ENCODE data around the gene PTGS1. TPM values are rescaled to one million over a fixed set of nuclear protein-coding genes. Genes with fewer than 3 reads are reported as not detected.
A peak's percentile ranks its signal among the peaks of the same experiment; 100 is the strongest.

The PTGS1 gene
- total RNA-seq, 6 donors from 2014 or later = 5.0 to 21.4 (median 8.5) TPM

DNA sequence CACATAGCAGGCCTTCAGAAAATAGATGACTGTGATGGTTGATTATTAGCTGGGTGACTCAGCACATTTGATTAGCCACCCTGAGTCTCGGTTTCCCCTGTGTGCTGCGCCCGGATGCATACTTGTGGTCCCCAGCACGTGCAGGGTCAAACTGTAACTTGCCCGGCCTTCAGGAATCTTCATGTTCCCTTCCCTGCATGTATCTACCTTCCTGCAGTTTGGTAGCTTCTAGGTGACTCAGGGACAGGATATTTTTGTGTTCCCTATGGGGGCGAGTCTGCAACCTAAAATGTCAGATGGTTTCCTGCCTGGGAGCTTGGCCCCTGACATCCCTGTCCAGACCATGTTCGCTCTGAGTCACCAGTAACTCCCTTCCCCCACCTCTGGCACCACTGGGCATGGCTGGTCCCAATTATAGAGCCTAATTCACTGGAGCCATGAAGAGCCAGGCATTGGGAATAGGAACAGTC, 13.2 kb downstream of the PTGS1 start:
- no peak overlapping the region for H3K27ac ChIP-seq
- H3K36me3 ChIP-seq = no peaks in the 10 kb centered on the region
- no peaks in the 10 kb centered on the region for H3K27me3 ChIP-seq
- TF ChIP-seq EP300 (IDR thresholded peaks at IDR 0.05) (no peak), POLR2A (IDR thresholded peaks at IDR 0.05) (no peak)
- TF ChIP-seq, protein P1, sequence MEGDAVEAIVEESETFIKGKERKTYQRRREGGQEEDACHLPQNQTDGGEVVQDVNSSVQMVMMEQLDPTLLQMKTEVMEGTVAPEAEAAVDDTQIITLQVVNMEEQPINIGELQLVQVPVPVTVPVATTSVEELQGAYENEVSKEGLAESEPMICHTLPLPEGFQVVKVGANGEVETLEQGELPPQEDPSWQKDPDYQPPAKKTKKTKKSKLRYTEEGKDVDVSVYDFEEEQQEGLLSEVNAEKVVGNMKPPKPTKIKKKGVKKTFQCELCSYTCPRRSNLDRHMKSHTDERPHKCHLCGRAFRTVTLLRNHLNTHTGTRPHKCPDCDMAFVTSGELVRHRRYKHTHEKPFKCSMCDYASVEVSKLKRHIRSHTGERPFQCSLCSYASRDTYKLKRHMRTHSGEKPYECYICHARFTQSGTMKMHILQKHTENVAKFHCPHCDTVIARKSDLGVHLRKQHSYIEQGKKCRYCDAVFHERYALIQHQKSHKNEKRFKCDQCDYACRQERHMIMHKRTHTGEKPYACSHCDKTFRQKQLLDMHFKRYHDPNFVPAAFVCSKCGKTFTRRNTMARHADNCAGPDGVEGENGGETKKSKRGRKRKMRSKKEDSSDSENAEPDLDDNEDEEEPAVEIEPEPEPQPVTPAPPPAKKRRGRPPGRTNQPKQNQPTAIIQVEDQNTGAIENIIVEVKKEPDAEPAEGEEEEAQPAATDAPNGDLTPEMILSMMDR (IDR thresholded peaks at IDR 0.05) = no peak
- ATAC-seq (ENCODE audit: low FRiP score in 2 of 2) (peak in 1 of 2 donors; percentile 25), DNase-seq (no peak)
- H3K4me1 ChIP-seq = no peaks in the 10 kb centered on the region
- H3K9me3 ChIP-seq = peaks cover 0 to 8% (median 5%) of the 10 kb centered on the region in 4 donors
- no peak overlapping the region for H3K4me3 ChIP-seq
- WGBS, 2 donors = 87 to 88% methylated on average over 7 of the region's 7 CpGs

DNA sequence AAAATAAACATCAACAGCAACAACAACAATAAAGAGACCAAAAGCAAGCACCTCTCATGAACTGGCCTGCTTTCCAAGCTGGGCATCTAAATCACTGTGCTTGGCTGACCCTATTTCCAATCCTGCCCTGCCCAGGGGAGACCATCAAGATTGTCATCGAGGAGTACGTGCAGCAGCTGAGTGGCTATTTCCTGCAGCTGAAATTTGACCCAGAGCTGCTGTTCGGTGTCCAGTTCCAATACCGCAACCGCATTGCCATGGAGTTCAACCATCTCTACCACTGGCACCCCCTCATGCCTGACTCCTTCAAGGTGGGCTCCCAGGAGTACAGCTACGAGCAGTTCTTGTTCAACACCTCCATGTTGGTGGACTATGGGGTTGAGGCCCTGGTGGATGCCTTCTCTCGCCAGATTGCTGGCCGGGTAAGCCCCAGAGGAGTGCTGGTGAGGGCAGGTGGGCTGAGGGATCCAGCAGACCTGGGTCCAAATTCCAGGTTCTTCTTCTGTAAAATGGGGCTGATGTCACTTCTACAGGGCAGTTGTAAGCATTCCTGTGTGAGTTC, 15.6 kb downstream of the PTGS1 start:
- WGBS, 2 donors = 85 to 90% methylated on average over 5 to 8 of the region's 8 CpGs
- no peaks in the 10 kb centered on the region for H3K9me3 ChIP-seq
- no peak overlapping the region for H3K27ac ChIP-seq
- no peaks in the 10 kb centered on the region for H3K27me3 ChIP-seq
- TF ChIP-seq POLR2A (IDR thresholded peaks at IDR 0.05) (no peak), POLR2AphosphoS5 (IDR thresholded peaks at IDR 0.05) (no peak), EP300 (IDR thresholded peaks at IDR 0.05) (no peak)
- TF ChIP-seq, protein P1 (IDR thresholded peaks at IDR 0.05) = no peak
- ATAC-seq (ENCODE audit: low FRiP score in 2 of 2) (no peak), DNase-seq (no peak)
- no peak overlapping the region for H3K4me3 ChIP-seq
- H3K36me3 ChIP-seq = no peaks in the 10 kb centered on the region
- H3K4me1 ChIP-seq = peaks cover 0 to 4% (median 0%) of the 10 kb centered on the region in 4 donors

DNA sequence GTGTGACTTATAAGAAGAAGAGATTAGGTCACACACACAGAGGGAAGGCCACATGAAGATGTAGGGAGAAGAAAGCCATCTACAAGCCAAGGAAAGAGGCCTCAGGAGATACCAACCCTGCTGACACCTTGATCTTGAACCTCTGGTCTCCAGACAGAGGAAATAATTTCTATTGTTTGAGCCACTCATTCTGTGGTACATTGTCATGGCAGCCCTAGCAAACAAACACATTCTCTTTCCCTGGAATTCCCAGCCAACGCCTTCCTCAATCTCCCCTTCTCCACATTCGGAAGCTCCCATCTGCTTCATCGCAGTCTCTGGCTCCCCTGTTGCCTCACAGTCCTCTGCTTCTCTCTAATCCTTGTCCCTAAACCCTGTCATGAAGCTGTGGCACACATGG, 16.7 kb downstream of the PTGS1 start:
- TF ChIP-seq EP300 (IDR thresholded peaks at IDR 0.05) = no peak
- TF ChIP-seq POLR2AphosphoS5 (IDR thresholded peaks at IDR 0.05) = no peak
- no peak for TF ChIP-seq POLR2A (IDR thresholded peaks at IDR 0.05)
- TF ChIP-seq, protein P1 (IDR thresholded peaks at IDR 0.05) = no peak
- Histone ChIP-seq H3K36me3 (no peaks in the 10 kb centered on the region), H3K27ac (no peak overlapping the region), H3K27me3 (no peaks in the 10 kb centered on the region), H3K9me3 (no peaks in the 10 kb centered on the region), H3K4me3 (no peak overlapping the region), H3K4me1 (peaks cover 0 to 4% (median 0%) of the 10 kb centered on the region in 4 donors)
- WGBS, 2 donors = 88 to 93% methylated on average over 3 of the region's 3 CpGs
- DNase-seq (no peak), ATAC-seq (ENCODE audit: low FRiP score in 2 of 2) (no peak)

DNA sequence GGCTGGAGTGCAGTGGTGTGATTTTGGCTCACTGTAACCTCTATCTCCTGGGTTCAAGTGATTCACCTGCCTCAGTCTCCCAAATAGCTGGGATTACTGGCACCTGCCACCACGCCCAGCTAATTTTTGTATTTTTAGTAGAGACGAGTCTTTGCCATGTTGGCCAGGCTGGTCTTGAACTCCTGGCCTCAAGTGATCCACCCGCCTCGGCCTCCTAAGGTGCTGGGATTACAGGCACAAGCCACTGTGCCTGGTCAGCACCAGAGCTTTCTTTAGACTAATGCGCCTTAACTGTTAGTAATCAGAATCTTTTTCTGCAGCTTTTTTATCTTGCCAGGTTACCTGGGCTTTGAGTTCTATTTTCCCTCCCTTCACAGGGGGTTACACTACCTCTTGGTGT, 18.4 kb downstream of the PTGS1 start:
- H3K27ac ChIP-seq = no peak overlapping the region
- no peaks in the 10 kb centered on the region for H3K36me3 ChIP-seq
- TF ChIP-seq POLR2AphosphoS5 (IDR thresholded peaks at IDR 0.05) = no peak
- no peak for TF ChIP-seq POLR2A (IDR thresholded peaks at IDR 0.05)
- TF ChIP-seq, protein P1 (IDR thresholded peaks at IDR 0.05) = no peak
- TF ChIP-seq EP300 (IDR thresholded peaks at IDR 0.05) = no peak
- no peaks in the 10 kb centered on the region for H3K27me3 ChIP-seq
- H3K4me1 ChIP-seq = peaks cover 0 to 6% (median 0%) of the 10 kb centered on the region in 4 donors
- WGBS, 2 donors = 92 to 95% methylated on average over 5 of the region's 5 CpGs
- DNase-seq = no peak
- H3K4me3 ChIP-seq = no peak overlapping the region
- no peak for ATAC-seq (ENCODE audit: low FRiP score in 2 of 2)
- no peaks in the 10 kb centered on the region for H3K9me3 ChIP-seq

Measured in upper lobe of left lung (tissue), 6 donors.